ENCODE data around the gene IL15.

- TF ChIP-seq, protein P1, sequence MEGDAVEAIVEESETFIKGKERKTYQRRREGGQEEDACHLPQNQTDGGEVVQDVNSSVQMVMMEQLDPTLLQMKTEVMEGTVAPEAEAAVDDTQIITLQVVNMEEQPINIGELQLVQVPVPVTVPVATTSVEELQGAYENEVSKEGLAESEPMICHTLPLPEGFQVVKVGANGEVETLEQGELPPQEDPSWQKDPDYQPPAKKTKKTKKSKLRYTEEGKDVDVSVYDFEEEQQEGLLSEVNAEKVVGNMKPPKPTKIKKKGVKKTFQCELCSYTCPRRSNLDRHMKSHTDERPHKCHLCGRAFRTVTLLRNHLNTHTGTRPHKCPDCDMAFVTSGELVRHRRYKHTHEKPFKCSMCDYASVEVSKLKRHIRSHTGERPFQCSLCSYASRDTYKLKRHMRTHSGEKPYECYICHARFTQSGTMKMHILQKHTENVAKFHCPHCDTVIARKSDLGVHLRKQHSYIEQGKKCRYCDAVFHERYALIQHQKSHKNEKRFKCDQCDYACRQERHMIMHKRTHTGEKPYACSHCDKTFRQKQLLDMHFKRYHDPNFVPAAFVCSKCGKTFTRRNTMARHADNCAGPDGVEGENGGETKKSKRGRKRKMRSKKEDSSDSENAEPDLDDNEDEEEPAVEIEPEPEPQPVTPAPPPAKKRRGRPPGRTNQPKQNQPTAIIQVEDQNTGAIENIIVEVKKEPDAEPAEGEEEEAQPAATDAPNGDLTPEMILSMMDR (conservative IDR thresholded peaks at IDR 0.05 in 1 of 2, IDR thresholded peaks at IDR 0.05 in 1 of 2; ENCODE audit: extremely low read depth in 1 of 2, insufficient read depth in 1 of 2, low read depth in 1 of 2, low read length in 2 of 2), result no peak
- no peak for TF ChIP-seq EZH2 (IDR thresholded peaks at IDR 0.05; ENCODE audit: borderline replicate concordance, low read length)
Observed at GRCh38 chr4:141692081-141692480, 55.7 kb downstream of the IL15 start.
